A549 (cell line): ENCODE measurements around the gene TBC1D3C.
"Not testable (repeated sequence)": the region's sequence is repeated elsewhere in the genome, so short reads cannot be mapped to it uniquely, and the experiment has no call there.

ENCODE experiments used
- CTCF ChIP-seq: fragments of >200 bp; sonication (Bioruptor Twin); formaldehyde crosslinking; IDR thresholded peaks from 3 replicates; pipeline ENCODE4 v1.5.1; 2016
- FOXS1 ChIP-seq: fragments of 250-450 bp; sonication (Bioruptor Pico); IDR thresholded peaks from 2 replicates; pipeline ENCODE4 v1.5.0; 2020; ENCODE audit warnings: mild to moderate bottlenecking, moderate library complexity

GRCh38 chr17:38088120-38088519 is 19.7 kb upstream of the TBC1D3C start:
- not testable (repeated sequence) for TF ChIP-seq FOXS1 (CRISPR knock-in tag); CTCF
